Mesenchymal stem cell (in vitro differentiated cells and primary cell): ENCODE data around the gene METTL17.
"Not testable (repeated sequence)": the region's sequence is repeated elsewhere in the genome, so short reads cannot be mapped to it uniquely, and the experiment has no call there.

Source experiments
- DNase-seq: peaks from one replicate; pipeline ENCODE4 v3.0.0-alpha.2; 2013
- H2AFZ ChIP-seq: one replicate; pipeline ENCODE4 v1.6.1; 2013; ENCODE audit warnings: low read depth, mild to moderate bottlenecking, control low read depth, inconsistent platforms, low read length, moderate library complexity
- H2AK5ac ChIP-seq: 2 replicates; pipeline ENCODE4 v1.6.1; 2013; ENCODE audit warnings: low read length, moderate library complexity, mild to moderate bottlenecking, inconsistent platforms; ENCODE audit not compliant: severe bottlenecking
- H2BK120ac ChIP-seq: one replicate; pipeline ENCODE4 v1.6.1; 2013; ENCODE audit warnings: low read depth, mild to moderate bottlenecking, inconsistent platforms, low read length, moderate library complexity
- H2BK12ac ChIP-seq, 2 experiments: one replicate each; pipeline ENCODE4 v1.6.1; 2013; ENCODE audit warnings: inconsistent platforms in 2 of 2, low read length in 2 of 2, mild to moderate bottlenecking in 2 of 2, moderate library complexity in 2 of 2, control low read depth in 1 of 2
- H2BK15ac ChIP-seq: one replicate; pipeline ENCODE4 v1.6.1; 2013; ENCODE audit warnings: mild to moderate bottlenecking, low read depth, inconsistent platforms; ENCODE audit not compliant: poor library complexity, severe bottlenecking
- H2BK5ac ChIP-seq: 2 replicates; pipeline ENCODE4 v1.6.1; 2013; ENCODE audit warnings: low read depth, mild to moderate bottlenecking, low read length, control low read depth, inconsistent platforms; ENCODE audit not compliant: poor library complexity, severe bottlenecking
- H3K14ac ChIP-seq, 2 experiments: one replicate each; pipeline ENCODE4 v1.6.1; 2013; ENCODE audit warnings: inconsistent platforms in 2 of 2, low read length in 2 of 2, control low read depth in 1 of 2, mild to moderate bottlenecking in 1 of 2, moderate library complexity in 1 of 2
- H3K18ac ChIP-seq, 2 experiments: one replicate each; pipeline ENCODE4 v1.6.1; 2013; ENCODE audit warnings: inconsistent platforms in 2 of 2, low read length in 2 of 2, control low read depth in 1 of 2, low read depth in 1 of 2, mild to moderate bottlenecking in 1 of 2
- H3K23ac ChIP-seq, 2 experiments: one replicate each; pipeline ENCODE4 v1.6.1; 2013; ENCODE audit warnings: inconsistent platforms in 2 of 2, low read length in 2 of 2, mild to moderate bottlenecking in 2 of 2, moderate library complexity in 2 of 2, control low read depth in 1 of 2
- H3K27ac ChIP-seq: 2 replicates; pipeline ENCODE4 v1.5.1; 2013; ENCODE audit warnings: mild to moderate bottlenecking, moderate library complexity, low read length, control low read depth, inconsistent platforms; ENCODE audit not compliant: poor library complexity, severe bottlenecking
- H3K27me3 ChIP-seq, 2 experiments: 2 replicates each; pipeline versions ENCODE4 v1.6.1 to v1.7.0; 2013; ENCODE audit warnings: low read length in 2 of 2, mild to moderate bottlenecking in 2 of 2, moderate library complexity in 2 of 2, control low read depth in 1 of 2, inconsistent platforms in 1 of 2; ENCODE audit not compliant: control insufficient read depth in 1 of 2, insufficient read depth in 1 of 2
- H3K36me3 ChIP-seq, 2 experiments: 2 replicates each; pipeline versions ENCODE4 v1.6.1 to v1.7.0; 2013; ENCODE audit warnings: low read length in 2 of 2, control low read depth in 1 of 2, inconsistent platforms in 1 of 2, low read depth in 1 of 2, mild to moderate bottlenecking in 1 of 2; ENCODE audit not compliant: insufficient read depth in 2 of 2, control insufficient read depth in 1 of 2
- H3K4ac ChIP-seq, 2 experiments: one replicate each; pipeline ENCODE4 v1.6.1; 2013; ENCODE audit warnings: inconsistent platforms in 2 of 2, low read length in 2 of 2, mild to moderate bottlenecking in 2 of 2, moderate library complexity in 2 of 2, control low read depth in 1 of 2, low read depth in 1 of 2
- H3K4me1 ChIP-seq: 2 replicates; pipeline ENCODE4 v1.6.1; 2013; ENCODE audit warnings: low read depth, low read length, control low read depth; ENCODE audit not compliant: control insufficient read depth, insufficient read depth
- H3K4me2 ChIP-seq: 2 replicates; pipeline ENCODE4 v1.6.1; 2013; ENCODE audit warnings: low read length, mild to moderate bottlenecking, inconsistent platforms; ENCODE audit not compliant: poor library complexity, severe bottlenecking
- H3K4me3 ChIP-seq, 2 experiments: 2 replicates each; pipeline versions ENCODE4 v1.5.1 to v1.7.0; 2013; ENCODE audit warnings: low read length in 2 of 2, mild to moderate bottlenecking in 2 of 2, control low read depth in 1 of 2, low read depth in 1 of 2; ENCODE audit not compliant: insufficient read depth in 1 of 2
- H3K79me1 ChIP-seq: replicated peaks from 2 replicates; pipeline ENCODE4 v1.6.1; 2013; ENCODE audit warnings: mild to moderate bottlenecking, control low read depth, low read length, inconsistent platforms; ENCODE audit not compliant: poor library complexity, severe bottlenecking
- H3K9ac ChIP-seq: 2 replicates; pipeline ENCODE4 v1.7.0; 2013; ENCODE audit warnings: mild to moderate bottlenecking, low read length, moderate library complexity
- H3K9me3 ChIP-seq: 2 replicates; pipeline ENCODE4 v1.7.0; 2013; ENCODE audit warnings: mild to moderate bottlenecking, low read length; ENCODE audit not compliant: control insufficient read depth
- H4K8ac ChIP-seq: one replicate; pipeline ENCODE4 v1.6.1; 2013; ENCODE audit warnings: inconsistent platforms, mild to moderate bottlenecking, low read length, moderate library complexity
- H4K91ac ChIP-seq: one replicate; pipeline ENCODE4 v1.6.1; 2013; ENCODE audit warnings: mild to moderate bottlenecking, low read length, inconsistent platforms
- WGBS: methylation state at CpG from one replicate; pipeline ENCODE4 v1.1.7; 2013; ENCODE audit warnings: mixed read lengths; 5-methylcytosine and 5-hydroxymethylcytosine counted together

METTL17 gene

GRCh38 chr14:20982646-20983369, 7.0 kb upstream of the METTL17 start:
- no peak overlapping the region for H3K9ac ChIP-seq
- no peak overlapping the region for H2BK12ac ChIP-seq
- H3K27ac ChIP-seq: no peak overlapping the region
- H3K4me1 ChIP-seq: peaks cover 5% of the 10 kb centered on the region
- H3K18ac ChIP-seq: no peak overlapping the region
- H3K9me3 ChIP-seq: no peaks in the 10 kb centered on the region
- no peak overlapping the region for H2BK15ac ChIP-seq
- no peak overlapping the region for H2AK5ac ChIP-seq
- H3K27me3 ChIP-seq: peaks cover 0 to 2% of the 10 kb centered on the region in 2 experiments
- no peak overlapping the region for H2AFZ ChIP-seq
- no peak overlapping the region for H3K14ac ChIP-seq
- H3K4ac ChIP-seq: no peak overlapping the region
- no peak overlapping the region for H3K4me2 ChIP-seq
- H3K79me1 ChIP-seq: no peaks in the 10 kb centered on the region
- 75% methylated on average over 1 of the region's 2 CpGs for WGBS
- H2BK120ac ChIP-seq: no peak overlapping the region
- H2BK5ac ChIP-seq: no peak overlapping the region
- H3K4me3 ChIP-seq: no peak overlapping the region
- no peak overlapping the region for H4K8ac ChIP-seq
- no peaks in the 10 kb centered on the region for H3K36me3 ChIP-seq
- no peak overlapping the region for H4K91ac ChIP-seq
- DNase-seq: no peak
- H3K23ac ChIP-seq: no peak overlapping the region

DNA sequence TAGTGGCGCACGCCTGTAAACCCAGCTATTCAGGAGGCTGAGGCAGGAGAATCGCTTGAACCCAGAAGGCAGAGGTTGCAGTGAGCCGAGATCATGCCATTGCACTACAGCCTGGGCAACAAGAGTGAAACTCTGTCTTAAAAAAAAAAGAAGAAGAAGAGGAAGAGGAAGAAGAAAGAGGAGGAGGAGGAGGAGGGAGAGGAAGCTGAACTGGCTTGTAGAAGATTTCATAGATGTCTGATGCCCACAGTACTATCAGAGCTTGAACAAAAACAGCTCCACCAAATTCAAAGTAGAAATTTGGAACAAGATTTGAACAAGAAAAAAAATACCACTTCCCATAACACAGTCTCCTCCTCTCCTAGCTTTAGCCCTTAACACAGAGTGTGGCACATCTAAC, 4.1 kb upstream of the METTL17 start:
- H3K79me1 ChIP-seq, H3K27ac ChIP-seq, H2BK12ac ChIP-seq, H2AK5ac ChIP-seq, H3K14ac ChIP-seq, H4K8ac ChIP-seq, DNase-seq, H3K18ac ChIP-seq, H3K4me3 ChIP-seq, H3K23ac ChIP-seq, H3K9ac ChIP-seq, H3K4me2 ChIP-seq, H3K9me3 ChIP-seq, H4K91ac ChIP-seq, H3K27me3 ChIP-seq, H2BK5ac ChIP-seq, H2AFZ ChIP-seq, H2BK120ac ChIP-seq, H2BK15ac ChIP-seq, H3K36me3 ChIP-seq, H3K4ac ChIP-seq: not testable (repeated sequence)
- H3K4me1 ChIP-seq: peaks cover 12% of the 10 kb centered on the region
- WGBS: 93% methylated on average over 4 of the region's 4 CpGs

DNA sequence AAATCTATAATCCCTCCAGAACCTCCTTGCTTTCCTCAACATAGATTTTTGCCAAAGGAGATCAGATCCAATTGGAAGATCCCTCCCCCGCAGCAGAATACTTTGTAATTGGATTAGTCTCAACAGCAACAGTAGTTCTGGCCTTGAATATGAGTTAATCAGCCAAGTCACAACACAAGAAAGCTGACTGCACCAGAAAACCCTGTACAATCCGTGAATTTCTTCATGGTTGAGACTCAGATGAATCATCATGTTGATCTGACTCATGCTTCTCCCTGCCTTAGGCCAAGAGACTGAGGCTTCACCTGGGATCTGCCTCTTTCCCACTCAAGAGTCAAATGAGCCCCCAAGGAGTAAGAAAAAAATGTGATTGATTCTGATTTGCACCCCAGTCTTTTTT, 3.0 kb upstream of the METTL17 start:
- 14% methylated on average over 2 of the region's 2 CpGs for WGBS
- Histone ChIP-seq H2BK5ac (no peak overlapping the region), H2BK120ac (no peak overlapping the region), H3K9me3 (no peaks in the 10 kb centered on the region), H3K4me1 (peaks cover 14% of the 10 kb centered on the region), H3K4ac (no peak overlapping the region), H3K18ac (no peak overlapping the region), H3K27me3 (peaks cover 0 to 2% of the 10 kb centered on the region in 2 experiments), H4K8ac (no peak overlapping the region), H3K36me3 (peaks cover 0 to 4% of the 10 kb centered on the region in 2 experiments), H3K79me1 (peaks cover 6% of the 10 kb centered on the region), H2AFZ (no peak overlapping the region), H3K9ac (peak overlapping the region; percentile 19), H3K27ac (peak overlapping the region; percentile 45), H3K14ac (no peak overlapping the region), H4K91ac (no peak overlapping the region), H3K4me2 (no peak overlapping the region), H2BK12ac (no peak overlapping the region), H2BK15ac (no peak overlapping the region), H2AK5ac (no peak overlapping the region), H3K4me3 (peak overlapping the region in 1 of 2 experiments; percentile 31), H3K23ac (no peak overlapping the region)
- DNase-seq: peak; percentile 91

GRCh38 chr14:20988717-20989470, 886 bp upstream of the METTL17 start:
- peak overlapping the region; percentile 52 for H4K91ac ChIP-seq
- H3K27ac ChIP-seq: peak overlapping the region; percentile 84
- H2BK5ac ChIP-seq: no peak overlapping the region
- H2AK5ac ChIP-seq: peak overlapping the region; percentile 24
- H3K36me3 ChIP-seq: peaks cover 4 to 23% of the 10 kb centered on the region in 2 experiments
- no peaks in the 10 kb centered on the region for H3K9me3 ChIP-seq
- no peak for DNase-seq
- H3K9ac ChIP-seq: peak overlapping the region; percentile 86
- no peak overlapping the region for H3K4me2 ChIP-seq
- no peak overlapping the region for H3K23ac ChIP-seq
- no peak overlapping the region for H3K14ac ChIP-seq
- H4K8ac ChIP-seq: peak overlapping the region; percentile 83
- H3K27me3 ChIP-seq: no peaks in the 10 kb centered on the region
- peak overlapping the region in 1 of 2 experiments; percentile 68 for H3K4me3 ChIP-seq
- peaks cover 14% of the 10 kb centered on the region for H3K79me1 ChIP-seq
- peak overlapping the region; percentile 27 to 84 for H3K4ac ChIP-seq
- no peak overlapping the region for H2AFZ ChIP-seq
- H2BK15ac ChIP-seq: peak overlapping the region; percentile 26
- peak overlapping the region; percentile 89 for H2BK120ac ChIP-seq
- peak overlapping the region; percentile 17 to 34 for H2BK12ac ChIP-seq
- peak overlapping the region; percentile 34 to 61 for H3K18ac ChIP-seq
- WGBS: 94% methylated on average over 13 of the region's 15 CpGs
- peaks cover 14% of the 10 kb centered on the region for H3K4me1 ChIP-seq
